Measurements from ENCODE around the gene TCIRG1. TPM values are rescaled to one million over a fixed set of nuclear protein-coding genes. Genes with fewer than 3 reads are reported as not detected.

The TCIRG1 gene
- total RNA-seq, 6 donors from 2014 or later, result 141 to 919 (median 287) TPM

DNA sequence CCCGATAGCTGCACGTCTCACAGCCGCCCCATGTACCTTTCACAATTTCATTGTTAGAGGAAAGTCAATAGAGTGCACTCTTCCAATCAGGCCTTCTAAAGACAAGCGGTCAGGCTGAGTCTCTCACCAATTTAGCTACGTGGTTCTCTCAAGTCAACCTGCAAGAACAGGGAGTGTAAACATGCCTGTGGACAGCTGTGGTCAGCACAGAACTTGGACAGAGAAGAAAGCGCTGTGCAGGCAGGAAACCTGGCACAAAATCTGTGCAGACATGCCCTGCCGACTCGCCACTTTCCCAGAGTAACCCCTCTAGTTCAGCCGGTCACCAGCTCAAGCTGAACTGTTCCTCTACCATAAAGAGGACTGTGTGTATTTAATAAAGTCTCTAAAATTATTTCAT, 42.9 kb downstream of the TCIRG1 start:
- 67 to 68% methylated on average over 9 of the region's 9 CpGs for WGBS, 2 donors
- no peaks in the 10 kb centered on the region for H3K9me3 ChIP-seq
- TF ChIP-seq, protein P1, sequence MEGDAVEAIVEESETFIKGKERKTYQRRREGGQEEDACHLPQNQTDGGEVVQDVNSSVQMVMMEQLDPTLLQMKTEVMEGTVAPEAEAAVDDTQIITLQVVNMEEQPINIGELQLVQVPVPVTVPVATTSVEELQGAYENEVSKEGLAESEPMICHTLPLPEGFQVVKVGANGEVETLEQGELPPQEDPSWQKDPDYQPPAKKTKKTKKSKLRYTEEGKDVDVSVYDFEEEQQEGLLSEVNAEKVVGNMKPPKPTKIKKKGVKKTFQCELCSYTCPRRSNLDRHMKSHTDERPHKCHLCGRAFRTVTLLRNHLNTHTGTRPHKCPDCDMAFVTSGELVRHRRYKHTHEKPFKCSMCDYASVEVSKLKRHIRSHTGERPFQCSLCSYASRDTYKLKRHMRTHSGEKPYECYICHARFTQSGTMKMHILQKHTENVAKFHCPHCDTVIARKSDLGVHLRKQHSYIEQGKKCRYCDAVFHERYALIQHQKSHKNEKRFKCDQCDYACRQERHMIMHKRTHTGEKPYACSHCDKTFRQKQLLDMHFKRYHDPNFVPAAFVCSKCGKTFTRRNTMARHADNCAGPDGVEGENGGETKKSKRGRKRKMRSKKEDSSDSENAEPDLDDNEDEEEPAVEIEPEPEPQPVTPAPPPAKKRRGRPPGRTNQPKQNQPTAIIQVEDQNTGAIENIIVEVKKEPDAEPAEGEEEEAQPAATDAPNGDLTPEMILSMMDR (IDR thresholded peaks at IDR 0.05), result no peak
- TF ChIP-seq POLR2A (IDR thresholded peaks at IDR 0.05) (no peak), EP300 (IDR thresholded peaks at IDR 0.05) (no peak), POLR2AphosphoS5 (IDR thresholded peaks at IDR 0.05) (no peak)
- H3K4me1 ChIP-seq, result peaks cover 0 to 13% (median 4%) of the 10 kb centered on the region in 4 donors
- ATAC-seq (ENCODE audit: low FRiP score in 2 of 2), result no peak
- H3K4me3 ChIP-seq, result no peak overlapping the region
- peaks cover 0 to 15% (median 7%) of the 10 kb centered on the region in 4 donors for H3K36me3 ChIP-seq
- no peak overlapping the region for H3K27ac ChIP-seq
- no peaks in the 10 kb centered on the region for H3K27me3 ChIP-seq
- peak in 1 of 2 donors; percentile 75 for DNase-seq

DNA sequence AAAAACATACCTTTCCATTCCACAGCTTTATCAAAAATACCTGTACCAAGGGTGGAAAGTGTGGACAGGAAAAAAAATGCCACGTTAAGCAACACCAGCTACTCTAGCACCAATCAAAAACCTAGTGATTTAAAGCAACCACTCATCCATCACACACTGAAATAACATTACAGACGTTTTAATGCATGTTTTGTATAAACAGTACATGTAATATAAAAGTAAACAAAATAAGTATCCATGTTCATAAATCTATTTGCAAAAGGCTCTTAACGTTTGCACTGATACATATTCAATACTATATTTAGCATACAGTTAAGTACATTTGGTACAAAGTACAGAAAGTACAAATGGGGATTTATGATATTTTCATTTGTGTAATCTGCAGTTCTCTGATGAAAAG, 43.7 kb downstream of the TCIRG1 start:
- H3K9me3 ChIP-seq, result no peaks in the 10 kb centered on the region
- DNase-seq, result no peak
- no peaks in the 10 kb centered on the region for H3K27me3 ChIP-seq
- TF ChIP-seq POLR2A (IDR thresholded peaks at IDR 0.05) (no peak), POLR2AphosphoS5 (IDR thresholded peaks at IDR 0.05) (no peak), EP300 (IDR thresholded peaks at IDR 0.05) (no peak)
- TF ChIP-seq, protein P1 (IDR thresholded peaks at IDR 0.05), result no peak
- no peak overlapping the region for H3K27ac ChIP-seq
- WGBS, 2 donors, result 36 to 46% methylated on average over 3 of the region's 3 CpGs
- peaks cover 0 to 15% (median 7%) of the 10 kb centered on the region in 4 donors for H3K36me3 ChIP-seq
- peaks cover 0 to 7% (median 3%) of the 10 kb centered on the region in 4 donors for H3K4me1 ChIP-seq
- no peak overlapping the region for H3K4me3 ChIP-seq
- ATAC-seq (ENCODE audit: low FRiP score in 2 of 2), result no peak

DNA sequence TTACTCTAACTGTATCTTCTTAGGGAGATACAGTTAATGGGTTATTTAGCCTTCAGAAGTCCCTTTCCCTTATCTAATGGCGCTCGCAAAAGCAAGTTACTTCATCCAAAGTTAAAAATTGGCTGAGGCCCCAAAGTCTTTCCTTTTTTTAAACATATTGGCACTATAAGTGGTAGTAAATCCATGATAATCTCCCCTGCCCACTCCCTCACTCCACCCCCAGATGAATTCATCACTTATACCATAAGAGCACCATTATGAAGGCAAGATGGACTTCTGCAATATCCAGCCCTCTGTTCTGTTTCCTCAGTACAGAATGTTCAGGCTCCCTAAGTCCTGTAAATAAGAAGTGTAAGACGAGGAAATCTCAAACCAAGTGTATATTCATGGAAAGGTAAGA, 44.7 kb downstream of the TCIRG1 start:
- no peak for DNase-seq
- ATAC-seq (ENCODE audit: low FRiP score in 2 of 2), result no peak
- no peaks in the 10 kb centered on the region for H3K27me3 ChIP-seq

DNA sequence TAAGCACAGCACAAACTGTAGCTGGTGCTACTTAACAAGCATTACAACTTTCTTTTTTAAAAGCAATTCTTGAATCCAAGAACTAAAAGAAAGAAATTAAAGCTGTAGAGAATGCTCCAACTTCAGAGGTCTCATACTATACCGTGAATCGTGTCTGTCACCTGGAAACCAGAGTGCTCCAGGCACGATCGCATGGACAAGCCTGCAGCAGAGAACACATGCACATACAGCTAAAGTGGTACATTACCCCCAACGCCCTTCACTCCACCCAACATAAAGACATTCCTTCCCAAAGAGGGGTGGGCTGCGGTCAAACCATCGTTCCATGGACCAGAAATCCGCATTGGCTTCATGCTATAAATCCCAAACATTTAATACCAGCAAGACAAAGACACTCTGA, 50.9 kb downstream of the TCIRG1 start:
- DNase-seq (no peak), ATAC-seq (ENCODE audit: low FRiP score in 2 of 2) (no peak)
- no peak for TF ChIP-seq EP300 (IDR thresholded peaks at IDR 0.05)
- no peak for TF ChIP-seq POLR2A (IDR thresholded peaks at IDR 0.05)
- no peak for TF ChIP-seq POLR2AphosphoS5 (IDR thresholded peaks at IDR 0.05)
- TF ChIP-seq, protein P1 (IDR thresholded peaks at IDR 0.05), result no peak
- H3K4me3 ChIP-seq, result no peak overlapping the region
- H3K36me3 ChIP-seq, result no peaks in the 10 kb centered on the region
- peaks cover 12 to 26% (median 18%) of the 10 kb centered on the region in 4 donors for H3K4me1 ChIP-seq
- WGBS, 2 donors, result 81 to 82% methylated on average over 8 of the region's 8 CpGs
- H3K9me3 ChIP-seq, result no peaks in the 10 kb centered on the region
- H3K27ac ChIP-seq, result peak overlapping the region in 2 of 4 donors; percentile 6 to 67
- H3K27me3 ChIP-seq, result no peaks in the 10 kb centered on the region

More for the DNA sequence above, 44.7 kb downstream of the TCIRG1 start:
- no peak overlapping the region for H3K27ac ChIP-seq
- no peak overlapping the region for H3K4me3 ChIP-seq
- TF ChIP-seq POLR2A (IDR thresholded peaks at IDR 0.05) (no peak), EP300 (IDR thresholded peaks at IDR 0.05) (no peak), POLR2AphosphoS5 (IDR thresholded peaks at IDR 0.05) (no peak)
- TF ChIP-seq, protein P1 (IDR thresholded peaks at IDR 0.05), result no peak
- H3K36me3 ChIP-seq, result peaks cover 0 to 15% (median 7%) of the 10 kb centered on the region in 4 donors
- 87 to 88% methylated on average over 3 of the region's 3 CpGs for WGBS, 2 donors
- H3K4me1 ChIP-seq, result peaks cover 0 to 7% (median 0%) of the 10 kb centered on the region in 4 donors
- no peaks in the 10 kb centered on the region for H3K9me3 ChIP-seq

DNA sequence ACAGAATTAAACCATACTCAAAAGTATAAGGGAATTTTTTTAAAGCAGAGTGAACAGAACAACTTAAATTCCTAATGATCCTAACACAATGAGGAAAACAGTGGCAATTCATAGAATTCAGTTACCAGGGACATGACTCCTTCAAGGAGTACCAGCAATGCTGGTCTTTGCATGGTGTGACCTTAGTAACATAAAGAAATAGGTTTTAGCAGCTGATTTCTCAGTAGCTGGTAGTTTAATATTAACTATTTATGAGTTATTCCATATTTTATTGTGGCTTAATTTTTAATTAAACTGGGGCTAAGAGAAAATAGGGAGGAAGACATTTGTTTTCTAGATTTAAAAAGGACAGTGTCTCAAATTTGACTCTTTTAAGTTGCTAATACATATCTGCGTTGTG, 51.5 kb downstream of the TCIRG1 start:
- Histone ChIP-seq H3K36me3 (no peaks in the 10 kb centered on the region), H3K9me3 (no peaks in the 10 kb centered on the region), H3K4me1 (peaks cover 12 to 26% (median 18%) of the 10 kb centered on the region in 4 donors), H3K4me3 (no peak overlapping the region), H3K27me3 (no peaks in the 10 kb centered on the region), H3K27ac (peak overlapping the region; percentile 36 to 82 (median 55))
- no peak for TF ChIP-seq POLR2AphosphoS5 (IDR thresholded peaks at IDR 0.05)
- TF ChIP-seq, protein P1 (IDR thresholded peaks at IDR 0.05), result no peak
- TF ChIP-seq POLR2A (IDR thresholded peaks at IDR 0.05), result no peak
- ATAC-seq (ENCODE audit: low FRiP score in 2 of 2) (no peak), DNase-seq (no peak)
- WGBS, 2 donors, result 50 to 65% methylated on average over 1 of the region's 1 CpG

All from upper lobe of left lung (tissue), 6 donors.